ENCODE results near the gene KRT2.

The KRT2 gene

DNA sequence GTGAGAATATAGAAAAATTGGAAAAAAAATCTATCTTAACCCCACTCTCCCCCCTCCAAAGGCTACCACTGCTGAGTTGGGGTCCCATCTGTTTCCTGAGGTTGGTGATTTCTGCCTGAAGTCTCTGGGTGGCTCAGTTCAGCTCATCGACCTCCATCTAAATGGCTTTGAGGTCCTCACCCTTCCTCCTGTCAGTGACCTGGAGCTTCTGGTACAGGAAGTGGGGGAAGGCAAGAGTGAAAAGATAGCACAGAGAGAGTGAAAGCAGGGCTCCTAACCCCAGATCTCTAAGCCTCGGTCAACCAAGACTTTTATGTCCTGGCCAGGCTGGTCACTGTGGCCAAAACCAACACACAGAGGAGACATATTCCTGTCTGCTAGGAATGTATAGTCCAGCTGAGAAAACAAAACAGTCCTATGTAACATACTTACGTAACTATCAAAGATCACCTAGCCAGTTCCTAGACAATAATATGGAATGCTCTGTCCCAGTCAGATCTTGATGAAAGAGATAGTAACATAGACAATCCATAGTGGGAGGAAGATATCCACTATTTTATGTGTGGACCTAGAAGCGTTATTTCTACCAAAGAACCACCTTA is 21.3 kb downstream of the KRT2 start:
- no peaks in the 10 kb centered on the region for H3K9me3 Mint-ChIP-seq
- H3K4me3 Mint-ChIP-seq = no peak overlapping the region
- H3K36me3 Mint-ChIP-seq (ENCODE audit: low read depth) = no peaks in the 10 kb centered on the region
- peaks cover 62% of the 10 kb centered on the region for H3K4me1 Mint-ChIP-seq (ENCODE audit: low read depth)
- no peak overlapping the region for H3K27ac Mint-ChIP-seq
- no peak for DNase-seq
- no peaks in the 10 kb centered on the region for H3K27me3 Mint-ChIP-seq

DNA sequence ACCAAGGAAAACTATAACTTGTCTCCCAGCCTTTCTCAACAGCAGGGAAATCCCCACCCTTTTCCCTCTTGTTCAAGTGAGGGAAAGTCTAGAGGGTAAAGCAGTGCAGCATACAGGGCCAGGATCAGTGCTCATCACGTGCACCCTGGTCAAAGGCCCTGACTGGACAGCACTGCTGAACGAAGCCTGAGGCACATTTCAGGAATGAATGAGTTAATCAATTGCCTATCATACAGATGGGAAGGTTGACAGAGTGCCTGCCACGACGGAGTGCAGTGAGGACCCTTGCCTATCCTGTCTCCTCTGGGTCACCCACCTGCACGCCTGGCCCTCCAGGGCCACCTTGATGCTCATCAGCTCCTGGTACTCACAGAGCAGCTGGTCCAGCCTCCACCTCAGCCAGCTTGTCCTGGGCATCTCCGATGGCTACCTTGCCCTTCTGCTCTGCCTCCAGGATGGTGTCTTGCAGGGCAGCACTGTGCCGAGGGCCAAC is 22.0 kb downstream of the KRT2 start:
- H3K36me3 Mint-ChIP-seq (ENCODE audit: low read depth) = no peaks in the 10 kb centered on the region
- H3K9me3 Mint-ChIP-seq = no peaks in the 10 kb centered on the region
- no peak overlapping the region for H3K4me3 Mint-ChIP-seq
- peaks cover 62% of the 10 kb centered on the region for H3K4me1 Mint-ChIP-seq (ENCODE audit: low read depth)
- DNase-seq = no peak
- H3K27ac Mint-ChIP-seq = no peak overlapping the region
- no peaks in the 10 kb centered on the region for H3K27me3 Mint-ChIP-seq

- no peaks in the 10 kb centered on the region for H3K9me3 Mint-ChIP-seq
- DNase-seq = no peak
- no peaks in the 10 kb centered on the region for H3K27me3 Mint-ChIP-seq
- no peaks in the 10 kb centered on the region for H3K36me3 Mint-ChIP-seq (ENCODE audit: low read depth)
- H3K27ac Mint-ChIP-seq = no peak overlapping the region
- H3K4me1 Mint-ChIP-seq (ENCODE audit: low read depth) = peaks cover 60% of the 10 kb centered on the region
- H3K4me3 Mint-ChIP-seq = no peak overlapping the region
These were observed 22.6 kb downstream of the KRT2 start for GRCh38 chr12:52629281-52630007.

DNA sequence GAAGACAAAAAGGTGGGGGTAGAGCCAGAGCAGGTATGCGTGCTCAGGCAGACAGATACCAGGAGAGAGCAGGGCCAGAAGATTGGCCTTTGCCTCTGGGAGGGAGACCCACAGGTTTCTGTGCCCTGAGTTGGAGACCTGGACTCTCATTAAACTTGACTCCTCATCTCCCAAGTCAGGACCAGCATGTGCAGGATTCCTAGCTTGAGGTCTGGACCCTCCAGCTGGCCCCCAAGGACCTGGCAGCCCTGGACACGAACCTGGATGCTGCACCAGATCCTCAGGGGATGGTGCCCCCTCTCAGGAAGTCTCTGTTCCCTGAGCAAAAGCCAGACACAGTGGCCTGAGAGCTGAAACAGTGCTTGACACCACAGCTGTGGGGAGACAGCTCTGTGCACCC is 23.2 kb downstream of the KRT2 start:
- no peak for DNase-seq
- no peaks in the 10 kb centered on the region for H3K9me3 Mint-ChIP-seq
- peaks cover 54% of the 10 kb centered on the region for H3K4me1 Mint-ChIP-seq (ENCODE audit: low read depth)
- H3K27ac Mint-ChIP-seq = no peak overlapping the region
- H3K27me3 Mint-ChIP-seq = no peaks in the 10 kb centered on the region
- H3K4me3 Mint-ChIP-seq = no peak overlapping the region
- H3K36me3 Mint-ChIP-seq (ENCODE audit: low read depth) = no peaks in the 10 kb centered on the region

- H3K4me3 Mint-ChIP-seq = no peak overlapping the region
- H3K36me3 Mint-ChIP-seq (ENCODE audit: low read depth) = no peaks in the 10 kb centered on the region
- H3K27ac Mint-ChIP-seq = no peak overlapping the region
- H3K27me3 Mint-ChIP-seq = no peaks in the 10 kb centered on the region
- no peaks in the 10 kb centered on the region for H3K9me3 Mint-ChIP-seq
- H3K4me1 Mint-ChIP-seq (ENCODE audit: low read depth) = peaks cover 47% of the 10 kb centered on the region
- DNase-seq = no peak
These were observed 23.9 kb downstream of the KRT2 start for GRCh38 chr12:52628111-52628507.

DNA sequence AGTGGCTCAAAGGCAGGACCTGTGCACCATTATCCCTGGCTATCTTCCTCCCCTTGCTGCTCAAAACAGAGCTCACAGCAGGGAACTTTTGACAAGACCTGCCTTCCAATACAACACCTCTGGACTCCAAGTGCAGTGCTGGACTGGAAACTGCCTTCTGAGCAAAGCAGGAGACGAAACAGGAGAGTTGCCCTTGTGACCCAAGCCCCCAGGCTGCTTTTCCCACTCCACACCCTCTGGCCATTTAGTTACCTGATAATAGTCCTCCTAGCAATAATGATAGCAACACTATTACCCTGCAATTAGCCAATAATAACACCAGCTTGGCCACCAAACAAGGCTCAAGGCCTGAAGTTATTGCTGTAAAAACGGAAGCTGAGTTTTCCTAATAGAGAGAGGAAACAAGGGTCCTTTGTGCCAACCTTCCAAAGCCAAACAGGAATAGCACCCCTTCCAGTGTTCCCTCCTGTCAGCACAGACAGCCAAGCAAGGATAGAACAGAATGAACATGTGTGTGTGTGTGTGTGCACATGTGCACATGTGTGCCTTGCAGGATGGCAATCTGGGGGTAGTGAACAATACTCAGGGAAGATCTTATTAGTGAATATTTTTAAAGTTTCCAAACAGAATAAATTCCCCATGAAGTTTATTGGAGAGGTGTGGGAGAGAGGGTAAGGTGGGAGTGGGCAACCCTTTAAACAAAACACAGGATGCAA is 24.5 kb downstream of the KRT2 start:
- Mint-ChIP-seq H3K27ac (no peak overlapping the region), H3K4me3 (no peak overlapping the region), H3K4me1 (ENCODE audit: low read depth) (peaks cover 42% of the 10 kb centered on the region), H3K36me3 (ENCODE audit: low read depth) (no peaks in the 10 kb centered on the region), H3K27me3 (no peaks in the 10 kb centered on the region), H3K9me3 (no peaks in the 10 kb centered on the region)
- DNase-seq = no peak

- DNase-seq = no peak
- no peaks in the 10 kb centered on the region for H3K9me3 Mint-ChIP-seq
- no peaks in the 10 kb centered on the region for H3K36me3 Mint-ChIP-seq (ENCODE audit: low read depth)
- no peak overlapping the region for H3K27ac Mint-ChIP-seq
- no peaks in the 10 kb centered on the region for H3K27me3 Mint-ChIP-seq
- no peak overlapping the region for H3K4me3 Mint-ChIP-seq
- peaks cover 26% of the 10 kb centered on the region for H3K4me1 Mint-ChIP-seq (ENCODE audit: low read depth)
These were observed 29.7 kb downstream of the KRT2 start for GRCh38 chr12:52622349-52622748.

- no peak overlapping the region for H3K4me3 Mint-ChIP-seq
- no peaks in the 10 kb centered on the region for H3K36me3 Mint-ChIP-seq (ENCODE audit: low read depth)
- no peak overlapping the region for H3K27ac Mint-ChIP-seq
- no peak for DNase-seq
- H3K9me3 Mint-ChIP-seq = no peaks in the 10 kb centered on the region
- no peaks in the 10 kb centered on the region for H3K27me3 Mint-ChIP-seq
- peaks cover 50% of the 10 kb centered on the region for H3K4me1 Mint-ChIP-seq (ENCODE audit: low read depth)
These were observed 33.1 kb downstream of the KRT2 start for GRCh38 chr12:52618866-52619265.

- Mint-ChIP-seq H3K27ac (no peak within 1 kb of the TSS), H3K9me3 (no peaks in the 10 kb centered on the region), H3K4me1 (ENCODE audit: low read depth) (peaks cover 57% of the 10 kb centered on the region), H3K27me3 (no peaks in the 10 kb centered on the region), H3K36me3 (ENCODE audit: low read depth) (no peaks in the 10 kb centered on the region), H3K4me3 (no peak within 1 kb of the TSS)
- DNase-seq = no peak
These were observed 33.8 kb downstream of the KRT2 start, which contains the start of gene KRT73 for GRCh38 chr12:52618216-52618615. KRT73 (minus strand) TSS chr12:52618559; CDS start chr12:52618524, 35 bp downstream.

GRCh38 chr12:52617403-52617785 is 34.6 kb downstream of the KRT2 start:
- H3K4me1 Mint-ChIP-seq (ENCODE audit: low read depth) = peaks cover 65% of the 10 kb centered on the region
- no peaks in the 10 kb centered on the region for H3K9me3 Mint-ChIP-seq
- DNase-seq = no peak
- H3K36me3 Mint-ChIP-seq (ENCODE audit: low read depth) = no peaks in the 10 kb centered on the region
- H3K27me3 Mint-ChIP-seq = no peaks in the 10 kb centered on the region
- no peak overlapping the region for H3K27ac Mint-ChIP-seq
- no peak overlapping the region for H3K4me3 Mint-ChIP-seq

DNA sequence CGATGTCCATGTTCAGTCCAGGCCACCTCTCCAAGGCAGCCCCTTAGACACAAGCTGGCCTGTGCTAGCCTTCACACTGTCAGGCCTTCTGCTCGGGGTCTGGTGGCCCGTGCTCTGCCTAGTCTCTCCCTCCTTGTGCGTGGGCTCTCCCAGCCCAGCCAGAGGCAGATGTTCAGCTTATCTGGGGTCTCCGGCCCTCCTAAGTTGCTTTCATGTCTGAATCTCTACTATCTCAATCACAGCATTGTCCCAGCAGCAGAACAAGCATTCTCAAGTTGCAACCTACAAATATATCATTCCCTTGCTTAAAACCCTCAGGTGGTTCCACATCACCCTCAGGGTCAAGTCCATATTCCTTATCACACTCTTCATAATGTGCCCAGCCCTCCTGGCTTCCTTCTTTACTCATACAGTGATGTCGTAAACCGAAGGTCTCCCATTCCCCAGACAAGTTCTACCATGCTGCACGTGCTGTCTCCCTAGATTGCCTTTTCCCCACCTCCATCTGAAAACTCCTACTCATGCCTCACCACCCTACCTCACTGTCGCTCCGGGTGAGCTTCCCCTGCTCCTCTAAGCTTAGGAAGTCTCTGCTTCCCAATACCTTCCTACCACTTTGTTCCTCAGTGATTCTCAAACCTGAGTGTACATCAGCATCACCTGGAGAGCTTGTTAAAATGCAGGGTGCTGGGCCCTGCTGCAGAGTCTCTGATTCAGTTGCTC is 35.2 kb downstream of the KRT2 start:
- H3K4me3 Mint-ChIP-seq = no peak overlapping the region
- H3K4me1 Mint-ChIP-seq (ENCODE audit: low read depth) = peaks cover 71% of the 10 kb centered on the region
- no peak for DNase-seq
- no peaks in the 10 kb centered on the region for H3K9me3 Mint-ChIP-seq
- H3K36me3 Mint-ChIP-seq (ENCODE audit: low read depth) = no peaks in the 10 kb centered on the region
- no peaks in the 10 kb centered on the region for H3K27me3 Mint-ChIP-seq
- H3K27ac Mint-ChIP-seq = peak overlapping the region; percentile 93

DNA sequence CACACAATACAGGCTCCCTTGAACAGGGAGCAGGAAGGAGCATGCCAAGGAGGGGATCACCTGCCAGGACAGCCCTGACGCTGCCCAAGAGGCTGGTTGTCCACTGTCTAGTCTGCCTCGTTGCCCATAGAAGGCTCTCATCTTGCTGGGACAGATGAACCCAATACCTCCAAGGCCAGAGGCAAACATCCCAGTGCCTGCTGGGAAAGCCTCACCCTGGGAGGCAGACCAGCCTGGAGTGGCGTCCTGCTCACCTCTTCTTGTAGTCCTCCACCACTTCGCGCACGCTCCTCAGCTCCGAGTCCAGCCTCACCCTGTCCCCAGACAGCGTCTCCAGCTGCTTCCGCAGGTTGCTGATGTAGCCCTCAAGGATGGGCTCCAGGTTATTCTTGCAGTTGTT is 36.1 kb downstream of the KRT2 start:
- Mint-ChIP-seq H3K4me1 (ENCODE audit: low read depth) (peaks cover 74% of the 10 kb centered on the region), H3K9me3 (no peaks in the 10 kb centered on the region), H3K4me3 (no peak overlapping the region), H3K27me3 (no peaks in the 10 kb centered on the region), H3K36me3 (ENCODE audit: low read depth) (no peaks in the 10 kb centered on the region), H3K27ac (peak overlapping the region; percentile 93)
- DNase-seq = no peak

- H3K4me1 Mint-ChIP-seq (ENCODE audit: low read depth) = peaks cover 75% of the 10 kb centered on the region
- no peaks in the 10 kb centered on the region for H3K36me3 Mint-ChIP-seq (ENCODE audit: low read depth)
- no peaks in the 10 kb centered on the region for H3K9me3 Mint-ChIP-seq
- peak overlapping the region; percentile 42 for H3K4me3 Mint-ChIP-seq
- peak overlapping the region; percentile 93 for H3K27ac Mint-ChIP-seq
- no peaks in the 10 kb centered on the region for H3K27me3 Mint-ChIP-seq
- peak; percentile 56 for DNase-seq
These were observed 36.7 kb downstream of the KRT2 start for GRCh38 chr12:52615208-52615868.
